GM21619 (cell line): ENCODE data around the gene POLDIP3.
"Not testable (repeated sequence)": the region's sequence is repeated elsewhere in the genome, so short reads cannot be mapped to it uniquely, and the experiment has no call there.

Experiments
- ATAC-seq: cut with Tn5 transposase; IDR thresholded peaks from one replicate; pipeline ENCODE4 v1.9.1; 2021; ENCODE audit not compliant: unreplicated experiment

The POLDIP3 gene

DNA sequence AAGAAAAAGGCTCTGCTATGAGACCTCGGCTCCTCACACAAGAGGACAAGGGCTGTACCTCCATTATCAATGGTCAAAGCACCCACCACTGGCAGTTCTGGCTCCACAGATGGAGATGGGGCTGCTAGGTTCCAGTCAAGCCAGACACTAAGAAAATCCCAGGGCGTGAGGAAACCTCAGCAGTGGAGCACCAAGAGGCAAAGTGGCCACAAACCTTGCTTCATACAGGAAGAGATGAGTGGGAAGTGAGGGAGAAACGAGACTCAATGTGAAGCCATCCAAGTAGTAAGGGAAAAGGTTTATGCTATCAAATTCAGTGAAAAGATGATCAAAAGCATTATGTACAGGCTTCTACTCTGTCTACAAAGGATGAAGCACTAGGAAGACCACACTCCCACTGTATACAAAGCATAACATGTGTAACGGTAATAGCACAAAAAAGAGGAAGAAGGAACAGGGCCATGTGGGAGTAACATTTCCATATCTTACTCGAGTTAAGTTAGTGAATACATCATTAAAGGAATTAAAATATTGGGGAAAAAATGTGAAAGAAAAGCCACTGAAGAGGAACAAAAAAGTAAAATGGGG, 27.0 kb downstream of the POLDIP3 start:
- no peak for ATAC-seq

GRCh38 chr22:42586381-42586780, 28.3 kb downstream of the POLDIP3 start:
- ATAC-seq = no peak

- no peak for ATAC-seq
Observed at GRCh38 chr22:42585096-42585495, 29.6 kb downstream of the POLDIP3 start.

- no peak for ATAC-seq
Observed at GRCh38 chr22:42584364-42584940, 30.2 kb downstream of the POLDIP3 start.

DNA sequence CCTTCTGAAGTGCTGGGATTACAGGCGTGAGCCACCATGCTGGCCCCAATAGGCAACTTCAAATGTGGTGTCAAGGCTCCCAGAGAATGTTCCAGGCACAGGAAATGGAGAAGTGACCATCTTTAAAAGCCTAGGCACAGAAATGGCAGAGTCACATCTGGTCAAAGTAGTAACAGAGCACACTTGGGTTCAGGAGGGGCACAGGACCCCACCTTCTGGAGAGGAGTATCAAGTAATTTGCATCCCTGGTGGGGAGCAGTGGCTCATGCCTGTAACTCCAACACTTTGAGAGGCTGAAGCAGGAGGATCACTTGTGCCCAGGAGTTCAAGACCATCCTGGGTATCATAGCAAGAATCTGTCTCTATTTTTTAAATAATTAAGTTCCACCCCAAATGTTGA, 31.7 kb downstream of the POLDIP3 start:
- no peak for ATAC-seq

DNA sequence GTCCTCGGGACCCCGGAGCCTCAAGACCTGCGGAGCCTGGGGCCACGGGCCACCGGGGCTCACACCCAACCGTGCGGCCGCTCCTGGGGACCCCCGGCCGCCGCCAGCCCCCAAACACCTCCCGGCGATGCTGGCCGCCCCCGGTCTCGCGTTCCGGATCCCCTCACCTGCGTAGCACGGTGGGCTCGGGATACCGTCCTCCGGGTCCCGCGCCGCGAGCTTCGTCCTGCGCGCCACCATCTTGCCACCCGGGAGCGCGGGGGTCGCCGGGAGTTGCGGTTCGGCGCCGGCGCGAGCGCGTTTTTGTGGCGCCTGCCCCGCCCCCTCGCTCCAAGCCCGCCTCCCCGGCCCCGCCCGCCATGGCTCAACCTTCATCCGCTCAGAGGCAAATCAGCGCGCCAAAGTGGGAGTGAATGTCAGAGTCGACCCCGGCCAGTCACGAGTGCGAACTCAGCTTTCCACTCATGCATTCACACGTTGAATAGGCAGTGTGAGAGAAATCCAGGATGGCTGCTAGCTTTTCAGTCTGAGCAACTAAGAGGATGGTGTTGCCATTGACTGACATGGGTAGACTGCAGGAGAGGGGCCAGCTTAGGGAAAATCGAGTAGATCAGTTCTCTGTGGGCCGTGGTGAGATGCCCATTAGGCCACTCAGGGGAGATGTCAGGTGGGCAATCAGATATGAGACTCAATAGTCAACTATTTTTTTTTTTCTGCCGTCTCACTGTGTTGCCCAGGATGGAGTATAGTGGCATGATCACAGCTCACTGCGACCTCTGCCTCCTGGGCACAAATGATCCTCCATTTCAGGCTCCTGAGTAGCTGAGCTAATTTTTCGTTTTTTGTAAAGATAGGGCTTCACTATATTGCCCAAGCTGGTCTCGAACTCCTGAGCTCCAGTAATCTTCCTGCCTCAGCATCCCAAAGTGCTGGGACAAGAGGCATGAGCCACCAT, 32.6 kb downstream of the POLDIP3 start:
- no peak for ATAC-seq

- ATAC-seq = not testable (repeated sequence)
Observed at GRCh38 chr22:42581194-42581761, 33.4 kb downstream of the POLDIP3 start.

- ATAC-seq = not testable (repeated sequence)
Observed at GRCh38 chr22:42580040-42580439, 34.6 kb downstream of the POLDIP3 start.

DNA sequence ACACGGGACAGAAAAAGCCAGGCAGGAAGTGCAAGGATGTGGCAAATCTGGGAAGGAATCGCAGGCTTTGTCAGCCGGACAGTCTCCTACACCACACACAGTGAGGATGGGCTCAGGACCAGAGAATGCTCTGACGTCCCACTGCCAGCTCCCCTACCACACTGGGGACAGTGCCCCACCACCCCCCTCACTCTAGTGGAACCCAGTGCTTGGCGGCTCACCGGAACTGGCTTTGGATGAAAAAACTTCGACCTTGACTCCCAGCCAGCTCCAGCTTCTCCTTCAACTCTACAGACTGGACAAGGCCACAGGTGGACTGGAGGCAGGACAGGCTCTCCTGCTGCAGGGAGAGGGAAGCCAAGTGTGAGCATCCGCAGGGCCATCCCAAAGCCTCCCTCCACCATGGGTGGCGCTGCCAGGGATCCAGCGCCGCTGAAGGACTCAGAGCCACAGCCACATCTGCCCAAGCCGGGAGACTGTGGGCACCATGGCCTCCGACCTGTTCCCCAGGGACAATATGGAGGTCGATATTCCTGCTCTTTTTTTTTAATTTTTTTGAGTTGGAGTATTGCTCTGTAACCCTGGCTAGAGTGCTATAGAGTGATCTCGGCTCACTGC, 37.0 kb downstream of the POLDIP3 start:
- ATAC-seq = no peak

- ATAC-seq = not testable (repeated sequence)
Observed at GRCh38 chr22:42577141-42577540, 37.5 kb downstream of the POLDIP3 start.

DNA sequence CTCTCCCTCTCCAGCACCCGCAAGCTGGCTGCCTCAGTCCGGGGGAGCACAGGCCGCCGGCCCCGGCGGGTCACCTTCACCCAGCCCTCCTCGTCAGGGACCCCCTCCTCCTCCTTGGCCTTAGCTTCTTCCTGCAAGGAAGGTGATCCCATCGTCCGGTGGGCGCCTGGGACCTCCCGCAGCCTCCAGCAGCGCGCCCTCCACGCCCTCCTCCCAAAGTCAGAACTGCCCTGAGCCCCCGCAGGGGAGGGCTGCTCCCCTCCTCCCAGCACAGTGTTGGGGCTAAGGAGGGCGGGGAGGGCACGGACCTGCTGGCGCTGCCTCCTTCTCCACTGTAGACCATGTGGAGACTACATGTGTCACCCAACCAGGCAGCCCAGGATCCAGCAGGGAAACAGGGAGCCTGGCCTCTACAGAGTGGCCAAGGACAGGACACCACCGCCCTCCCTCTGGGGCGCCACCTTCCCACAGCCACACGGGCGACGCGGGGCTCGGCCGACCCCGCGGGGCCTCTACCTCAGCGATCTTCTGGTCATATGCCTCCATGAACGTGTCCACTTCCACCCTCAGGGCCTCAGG, 38.6 kb downstream of the POLDIP3 start:
- not testable (repeated sequence) for ATAC-seq

DNA sequence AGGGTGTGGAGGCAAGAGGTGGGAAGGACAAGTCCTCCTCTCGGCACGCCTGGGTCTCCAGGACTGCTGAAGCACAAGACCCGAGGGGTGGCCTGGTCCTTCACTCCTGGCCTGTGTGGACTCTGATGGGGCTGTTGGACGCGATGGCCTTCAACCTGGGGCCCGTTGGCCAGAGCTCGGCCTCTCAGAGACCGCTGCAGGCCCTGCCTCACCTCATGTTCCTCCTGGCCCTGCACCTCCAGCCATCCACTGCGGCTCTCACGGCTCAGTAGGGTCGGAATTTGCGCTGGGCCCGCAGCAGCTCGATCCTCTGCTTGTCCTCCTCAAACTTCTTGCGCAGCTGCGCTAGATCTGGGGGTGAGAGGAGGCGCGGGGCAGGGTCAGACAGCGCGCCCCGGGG, 40.2 kb downstream of the POLDIP3 start:
- not testable (repeated sequence) for ATAC-seq

DNA sequence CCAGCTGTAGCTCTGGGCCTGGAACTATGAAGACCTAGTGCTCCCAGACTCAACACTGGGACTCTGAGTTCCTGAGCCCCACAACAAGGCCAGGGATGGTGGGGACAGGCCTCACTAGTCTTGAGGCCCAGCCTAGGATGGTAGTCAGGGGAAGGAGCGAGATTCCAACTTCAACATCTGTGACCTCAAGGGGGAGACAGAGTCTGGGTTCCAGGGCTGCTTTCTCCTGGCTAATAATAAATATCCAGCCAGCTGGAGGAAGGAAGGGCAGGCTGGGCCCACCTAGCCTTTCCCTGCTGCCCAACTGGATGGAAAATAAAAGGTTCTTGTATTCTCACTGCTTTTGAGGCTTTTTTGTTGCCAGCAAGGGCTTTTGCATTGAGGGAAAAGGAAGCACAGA, 40.6 kb downstream of the POLDIP3 start:
- not testable (repeated sequence) for ATAC-seq

GRCh38 chr22:42571068-42571467, 43.6 kb downstream of the POLDIP3 start:
- ATAC-seq = not testable (repeated sequence)

- ATAC-seq = not testable (repeated sequence)
Observed at GRCh38 chr22:42570580-42570979, 44.1 kb downstream of the POLDIP3 start.

DNA sequence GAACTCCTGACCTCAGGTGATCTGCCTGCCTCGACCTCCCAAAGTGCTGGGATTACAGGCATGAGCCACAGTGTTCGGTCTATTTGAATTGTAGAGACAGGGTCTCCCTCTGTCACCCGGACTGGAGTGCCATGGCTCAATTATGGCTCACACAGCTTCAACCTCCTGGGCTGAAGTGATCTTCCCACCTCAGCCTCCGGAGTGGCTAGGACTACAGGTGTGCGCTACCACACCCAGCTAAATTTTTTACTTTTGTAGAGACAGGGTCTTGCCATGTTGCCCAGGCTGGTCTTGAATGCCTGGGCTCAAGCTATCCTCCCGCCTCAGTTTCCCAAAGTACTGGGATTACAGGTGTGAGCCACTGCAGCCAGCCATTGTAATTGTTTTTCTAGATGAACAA, 46.7 kb downstream of the POLDIP3 start:
- not testable (repeated sequence) for ATAC-seq

GRCh38 chr22:42565956-42566355, 48.7 kb downstream of the POLDIP3 start:
- no peak for ATAC-seq

- no peak for ATAC-seq
Observed at GRCh38 chr22:42564699-42565098, 50.0 kb downstream of the POLDIP3 start.

- ATAC-seq = not testable (repeated sequence)
Observed at GRCh38 chr22:42563943-42564342, 50.7 kb downstream of the POLDIP3 start.

DNA sequence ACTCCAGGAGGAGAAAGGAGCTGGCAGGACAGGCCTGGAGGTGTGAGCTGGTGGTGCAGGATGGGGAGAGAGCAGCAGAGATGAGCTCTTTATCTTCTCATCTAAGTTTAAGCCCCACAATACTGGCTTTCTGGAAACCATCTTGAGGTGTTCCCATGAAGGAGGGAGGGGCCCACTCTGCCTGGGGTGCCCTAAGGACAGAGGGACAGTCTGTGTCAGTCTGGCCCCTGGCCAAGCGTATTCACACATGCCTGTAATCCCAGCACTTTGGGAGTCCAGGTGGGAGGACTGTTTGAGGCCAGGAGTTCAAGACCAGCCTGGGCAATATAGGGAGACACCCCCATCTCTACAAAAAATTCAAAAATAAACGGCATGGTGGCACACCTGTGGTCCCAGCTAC, 52.0 kb downstream of the POLDIP3 start:
- ATAC-seq = no peak

DNA sequence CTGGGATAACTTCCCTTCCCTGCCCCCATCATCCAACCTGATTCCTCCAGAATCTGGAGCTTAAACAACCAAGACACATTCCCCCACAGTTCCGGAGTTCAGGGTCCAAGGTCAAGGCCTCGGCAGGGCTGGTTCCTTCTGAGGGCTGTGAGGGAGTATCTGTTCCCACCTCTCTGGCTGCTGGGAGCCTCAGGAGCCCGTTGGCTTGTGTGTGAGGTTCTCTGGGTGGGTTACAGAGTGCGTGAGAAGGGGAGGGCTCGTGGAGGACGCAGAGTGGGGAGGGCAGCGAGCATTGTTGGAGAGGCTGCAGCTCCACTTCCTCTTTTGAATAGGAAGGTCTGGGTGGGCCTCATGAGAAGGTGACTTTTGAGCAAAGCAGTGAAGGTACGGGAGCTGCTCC, 52.4 kb downstream of the POLDIP3 start:
- ATAC-seq = no peak
